Measurements from ENCODE around the gene RAD23B.
"Not testable (repeated sequence)": the region's sequence is repeated elsewhere in the genome, so short reads cannot be mapped to it uniquely, and the experiment has no call there.

The RAD23B gene

DNA sequence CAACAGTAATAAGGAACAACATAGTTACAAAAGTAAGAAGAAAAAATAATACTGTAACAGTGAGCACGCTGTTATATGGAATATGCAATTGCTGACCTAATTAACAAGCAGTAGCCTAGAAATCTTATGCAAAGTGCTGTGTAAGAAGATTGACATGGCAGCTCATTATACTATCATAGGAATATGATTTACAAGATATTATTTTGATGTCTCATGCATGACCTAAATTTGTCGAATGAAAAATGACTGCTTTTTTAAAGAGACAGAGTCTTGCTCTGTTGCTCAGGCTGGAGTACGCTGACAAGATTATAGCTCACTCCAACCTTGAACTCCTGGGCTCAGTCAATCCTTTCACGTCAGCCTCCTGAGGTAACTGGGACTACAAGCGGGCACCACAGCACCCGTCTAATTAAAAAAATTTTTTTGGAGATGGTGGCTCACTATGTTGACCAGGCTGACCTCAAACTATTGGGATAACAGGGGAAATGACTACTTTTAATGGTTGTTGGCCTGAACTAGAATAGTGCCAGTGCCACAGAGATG is 10.5 kb downstream of the RAD23B start:
- no peak for DNase-seq (ENCODE audit: low read depth in 2 of 2)

- no peak for DNase-seq (ENCODE audit: low read depth in 2 of 2)
These were observed 11.7 kb downstream of the RAD23B start for GRCh38 chr9:107294756-107295155.

GRCh38 chr9:107295995-107296394 is 12.9 kb downstream of the RAD23B start:
- DNase-seq (ENCODE audit: low read depth in 2 of 2): no peak

DNA sequence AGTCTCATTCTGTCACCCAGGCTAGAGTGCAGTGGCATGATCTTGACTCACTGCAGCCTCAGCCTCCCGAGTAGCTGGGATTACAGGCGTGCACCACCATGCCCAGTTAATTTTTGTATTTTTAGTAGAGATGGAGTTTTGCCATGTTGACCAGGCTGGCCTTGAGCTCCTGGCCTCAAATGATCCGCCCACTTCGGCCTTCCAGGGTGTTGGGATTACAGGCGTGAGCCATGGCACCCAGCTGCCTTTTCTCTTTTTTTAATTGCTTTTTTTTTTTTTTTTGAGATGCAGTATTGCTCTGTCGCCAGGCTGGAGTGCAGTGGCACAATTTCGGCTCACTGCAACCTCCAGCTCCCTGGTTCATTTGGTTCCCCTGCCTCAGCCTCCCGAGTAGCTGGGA is 13.5 kb downstream of the RAD23B start:
- not testable (repeated sequence) for DNase-seq (ENCODE audit: low read depth in 2 of 2)

DNA sequence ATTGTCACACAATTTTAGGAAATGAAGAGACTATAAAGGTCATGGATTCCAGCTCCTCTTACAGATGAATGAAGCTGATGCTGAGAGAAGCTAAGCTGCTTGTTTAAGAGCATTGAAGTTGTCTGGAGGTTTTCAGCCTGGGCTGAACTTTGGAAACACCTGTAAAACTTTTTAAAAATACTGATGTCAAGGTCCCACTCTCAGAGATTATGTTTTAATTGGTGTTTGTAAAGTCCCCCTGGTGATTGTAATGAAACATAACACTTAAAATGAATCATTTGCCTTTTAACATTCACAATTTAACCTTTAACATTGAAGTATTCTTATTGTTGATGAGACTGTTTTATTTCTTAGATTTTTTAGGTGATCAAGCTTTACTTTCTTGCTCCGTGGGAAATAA is 16.4 kb downstream of the RAD23B start:
- DNase-seq (ENCODE audit: low read depth in 2 of 2): no peak

DNA sequence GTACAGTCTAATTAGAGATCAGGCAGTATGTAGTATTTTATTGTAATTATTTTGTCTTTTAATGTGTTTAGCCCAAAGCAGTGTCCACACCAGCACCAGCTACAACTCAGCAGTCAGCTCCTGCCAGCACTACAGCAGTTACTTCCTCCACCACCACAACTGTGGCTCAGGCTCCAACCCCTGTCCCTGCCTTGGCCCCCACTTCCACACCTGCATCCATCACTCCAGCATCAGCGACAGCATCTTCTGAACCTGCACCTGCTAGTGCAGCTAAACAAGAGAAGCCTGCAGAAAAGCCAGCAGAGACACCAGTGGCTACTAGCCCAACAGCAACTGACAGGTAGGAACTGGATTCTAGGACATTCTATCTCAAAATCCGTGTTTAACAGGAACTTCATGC is 23.2 kb downstream of the RAD23B start:
- no peak for DNase-seq (ENCODE audit: low read depth in 2 of 2)

DNA sequence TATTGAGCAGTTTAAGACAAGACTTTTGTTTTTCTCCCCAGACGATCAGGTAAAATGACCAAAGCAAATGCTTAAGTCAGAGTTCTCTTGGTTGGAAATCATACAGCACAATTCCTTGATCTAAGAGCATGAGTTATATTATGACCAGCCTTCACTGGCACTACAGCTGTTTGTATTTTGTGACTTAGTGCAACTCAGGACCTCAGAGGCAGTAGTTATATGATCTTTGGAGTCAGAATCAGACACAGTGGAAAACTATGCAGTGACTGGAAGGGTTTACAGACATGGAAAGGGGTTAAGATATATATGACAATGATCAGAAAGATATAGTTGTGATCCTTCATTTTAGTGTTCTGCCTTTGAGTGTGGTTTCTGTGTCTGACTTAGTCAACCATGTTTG is 24.3 kb downstream of the RAD23B start:
- DNase-seq (ENCODE audit: low read depth in 2 of 2): no peak

DNA sequence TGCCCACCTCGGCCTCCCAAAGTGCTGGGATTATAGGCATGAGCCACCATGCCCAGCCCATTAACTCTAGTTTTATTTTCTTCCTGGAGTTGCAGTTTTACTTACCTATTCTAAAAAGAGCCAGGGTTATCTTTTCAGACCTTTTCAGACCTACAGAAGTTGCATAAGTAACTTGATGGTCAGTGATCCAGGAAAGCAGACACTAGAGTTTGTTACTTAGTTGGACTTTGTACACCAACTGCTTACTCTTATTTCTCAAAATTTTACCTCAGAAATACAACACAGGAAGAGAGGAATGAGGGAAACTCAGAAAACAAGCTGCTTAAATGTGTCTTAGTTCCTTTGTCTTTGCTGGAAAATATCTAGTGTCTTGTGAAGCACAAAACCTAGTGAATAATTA is 25.4 kb downstream of the RAD23B start:
- no peak for DNase-seq (ENCODE audit: low read depth in 2 of 2)

- no peak for DNase-seq (ENCODE audit: low read depth in 2 of 2)
These were observed 26.2 kb downstream of the RAD23B start for GRCh38 chr9:107309271-107309670.

DNA sequence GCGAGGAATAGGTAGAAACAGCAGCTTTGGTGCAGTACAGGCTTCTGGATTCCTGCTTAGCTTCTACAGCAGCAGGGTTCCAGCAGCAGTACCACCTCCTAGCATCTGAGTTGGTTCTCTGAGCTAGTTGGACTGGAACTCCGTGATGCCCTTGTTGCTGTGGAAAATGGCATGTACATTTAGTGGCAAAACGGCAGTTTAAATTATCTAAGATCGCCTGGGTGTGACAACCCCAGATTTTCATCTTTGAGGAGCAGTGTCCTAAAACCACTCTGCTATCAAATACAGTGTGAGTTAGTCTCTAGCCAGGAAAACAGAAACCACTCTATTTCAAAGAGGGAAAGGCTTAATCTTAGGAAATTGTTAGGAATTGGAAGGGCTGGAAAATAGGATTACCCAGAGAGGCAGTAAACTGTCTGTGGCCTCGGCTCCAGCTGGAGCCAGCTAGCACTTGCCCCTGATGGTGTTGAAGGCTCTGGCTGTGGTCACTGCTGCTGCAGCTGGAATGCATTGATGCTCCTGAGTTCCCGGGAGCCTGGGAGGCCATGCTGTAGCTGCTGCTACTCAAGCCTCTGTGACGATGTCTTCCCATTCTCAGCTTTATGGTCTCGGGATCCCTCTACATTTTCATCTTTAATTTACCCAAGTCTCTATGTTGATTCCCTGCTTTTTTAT is 29.4 kb downstream of the RAD23B start:
- no peak for DNase-seq (ENCODE audit: low read depth in 2 of 2)

DNA sequence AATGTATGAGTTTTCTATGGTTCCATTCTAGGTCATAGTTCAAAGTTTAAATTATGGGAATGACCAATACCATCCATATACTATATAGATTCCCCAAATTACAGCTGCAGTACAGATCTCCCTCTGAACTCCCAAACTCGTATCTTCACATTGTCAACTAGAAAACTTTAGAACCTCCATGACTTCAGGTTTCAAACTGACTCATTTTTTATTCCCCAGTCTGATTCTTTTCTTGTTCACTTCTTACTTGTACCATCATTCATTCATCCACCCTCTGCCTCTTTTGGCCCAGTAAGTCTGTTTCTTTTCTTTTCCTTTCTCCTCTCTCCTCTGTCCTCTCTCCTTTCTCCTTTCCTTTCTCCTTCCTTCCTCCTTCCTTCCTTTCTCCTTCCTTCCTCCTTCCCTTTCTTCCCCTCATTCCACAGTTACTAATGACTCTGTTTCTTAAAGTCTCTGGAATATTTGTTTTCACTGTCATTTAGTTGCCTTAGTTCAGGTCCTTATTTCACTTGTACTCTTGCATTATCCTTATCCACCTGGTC is 30.5 kb downstream of the RAD23B start:
- DNase-seq (ENCODE audit: low read depth in 2 of 2): no peak

GRCh38 chr9:107314763-107315162 is 31.7 kb downstream of the RAD23B start:
- DNase-seq (ENCODE audit: low read depth in 2 of 2): no peak

DNA sequence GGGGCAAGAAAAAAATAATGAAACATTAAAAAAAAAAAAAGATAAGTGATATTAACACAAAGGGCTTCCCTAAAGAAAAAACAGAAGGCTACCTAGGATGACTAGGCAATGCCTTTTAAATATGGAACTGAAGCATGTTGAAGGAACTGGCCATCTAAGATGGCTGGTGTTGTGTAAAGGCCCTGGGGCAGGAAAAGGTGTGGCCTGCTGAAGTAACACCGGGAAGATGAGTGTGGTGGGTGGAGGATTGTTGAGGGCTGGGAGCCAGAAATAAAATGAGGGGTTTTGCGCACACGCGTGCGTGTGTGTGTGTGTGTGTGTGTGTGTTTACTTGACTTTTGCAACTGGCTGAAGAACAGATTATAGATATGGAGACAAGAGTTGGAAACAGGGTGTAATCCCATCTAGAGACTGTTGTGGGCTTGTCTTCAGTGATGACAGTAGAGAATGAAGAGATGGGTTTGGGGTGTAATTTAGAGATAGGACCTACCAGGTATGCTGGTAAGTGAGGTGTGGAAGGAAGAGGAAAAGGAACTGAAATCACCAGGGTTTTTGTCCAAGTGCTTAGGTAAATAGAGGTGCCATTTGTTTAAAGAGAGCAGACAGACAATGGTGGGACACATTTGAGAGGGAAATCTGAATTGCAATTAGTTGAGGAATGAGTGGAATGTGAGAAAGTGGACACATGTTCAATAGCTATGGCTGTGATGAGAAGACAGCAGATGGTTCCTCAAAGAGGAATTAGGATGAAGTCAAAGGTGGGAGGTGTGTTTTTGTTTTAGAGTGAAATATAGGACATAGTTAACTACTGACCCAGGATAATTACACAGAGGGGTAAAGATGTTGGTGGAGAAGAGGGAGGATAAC is 33.9 kb downstream of the RAD23B start:
- DNase-seq (ENCODE audit: low read depth in 2 of 2): no peak

DNA sequence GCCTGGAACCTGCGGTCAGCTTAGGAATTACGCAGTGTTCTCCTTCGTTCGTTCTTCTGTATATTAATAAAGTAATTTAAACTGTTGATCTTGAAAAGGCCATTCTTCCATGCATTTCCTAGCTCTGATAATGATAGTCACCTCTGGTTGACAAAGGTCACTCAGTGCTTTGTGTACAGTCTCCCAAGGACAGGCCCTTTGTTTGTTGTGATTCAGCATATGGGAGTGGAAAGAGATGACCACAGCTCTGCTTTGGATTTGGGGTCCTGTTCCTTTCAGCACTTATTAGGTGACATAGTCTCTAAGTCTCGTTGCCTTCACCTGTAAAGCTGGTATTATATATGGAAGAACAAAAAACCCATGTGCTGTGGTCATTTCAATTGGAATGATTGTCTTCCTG is 39.6 kb downstream of the RAD23B start:
- DNase-seq (ENCODE audit: low read depth in 2 of 2): no peak

- DNase-seq (ENCODE audit: low read depth in 2 of 2): no peak
These were observed 40.9 kb downstream of the RAD23B start for GRCh38 chr9:107323836-107324585.

DNA sequence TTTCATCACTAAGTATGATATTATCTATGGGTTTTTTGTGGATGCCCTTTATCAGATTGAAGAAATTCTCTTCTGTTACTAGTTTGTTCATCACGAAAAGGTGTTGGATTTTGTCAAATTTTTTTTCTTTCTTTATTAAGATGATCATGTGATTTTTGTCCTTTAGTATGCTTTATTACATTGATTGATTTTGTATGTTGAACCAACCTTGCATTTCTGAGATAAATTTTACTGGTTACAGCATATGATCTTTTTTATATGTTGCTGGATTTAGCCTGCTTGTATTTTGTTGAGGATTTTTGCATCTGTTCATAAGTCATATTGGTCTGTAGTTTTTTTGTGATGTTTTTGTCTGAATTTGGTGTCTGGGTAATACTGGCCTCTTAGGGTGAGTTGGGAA is 42.8 kb downstream of the RAD23B start:
- DNase-seq (ENCODE audit: low read depth in 2 of 2): no peak

GRCh38 chr9:107328510-107328909 is 45.4 kb downstream of the RAD23B start:
- DNase-seq (ENCODE audit: low read depth in 2 of 2): no peak

GRCh38 chr9:107330420-107330819 is 47.3 kb downstream of the RAD23B start:
- DNase-seq (ENCODE audit: low read depth in 2 of 2): no peak

- DNase-seq (ENCODE audit: low read depth in 2 of 2): no peak
These were observed 49.8 kb downstream of the RAD23B start for GRCh38 chr9:107332883-107333282.

DNA sequence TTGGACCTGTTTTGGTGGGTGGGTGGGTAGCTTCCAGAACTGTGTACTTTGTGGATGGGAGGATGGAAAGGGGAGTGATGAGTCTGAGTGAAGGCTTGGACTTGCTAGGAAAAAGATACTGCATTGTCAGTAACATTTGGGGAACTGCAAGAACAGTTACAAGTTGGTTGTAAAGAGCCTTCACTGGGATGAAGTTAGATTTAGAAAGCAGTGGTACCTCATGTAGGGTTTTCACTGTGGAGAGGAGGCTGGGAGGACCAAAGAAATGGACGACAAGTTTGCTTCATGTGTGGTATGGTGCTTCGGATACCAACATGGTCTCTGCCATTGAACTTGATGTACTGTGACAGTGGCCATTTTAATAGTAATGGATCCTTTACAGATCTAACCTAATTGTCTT is 50.3 kb downstream of the RAD23B start:
- DNase-seq (ENCODE audit: low read depth in 2 of 2): no peak

GRCh38 chr9:107334103-107334776 is 51.2 kb downstream of the RAD23B start:
- DNase-seq (ENCODE audit: low read depth in 2 of 2): no peak
